ENCODE data around the gene PPM1G. TPM values are rescaled to one million over a fixed set of nuclear protein-coding genes. Genes with fewer than 3 reads are reported as not detected.
A peak's percentile ranks its signal among the peaks of the same experiment; 100 is the strongest.

Gene PPM1G
- total RNA-seq, 1 experiment from 2014 or later: 140 TPM

DNA sequence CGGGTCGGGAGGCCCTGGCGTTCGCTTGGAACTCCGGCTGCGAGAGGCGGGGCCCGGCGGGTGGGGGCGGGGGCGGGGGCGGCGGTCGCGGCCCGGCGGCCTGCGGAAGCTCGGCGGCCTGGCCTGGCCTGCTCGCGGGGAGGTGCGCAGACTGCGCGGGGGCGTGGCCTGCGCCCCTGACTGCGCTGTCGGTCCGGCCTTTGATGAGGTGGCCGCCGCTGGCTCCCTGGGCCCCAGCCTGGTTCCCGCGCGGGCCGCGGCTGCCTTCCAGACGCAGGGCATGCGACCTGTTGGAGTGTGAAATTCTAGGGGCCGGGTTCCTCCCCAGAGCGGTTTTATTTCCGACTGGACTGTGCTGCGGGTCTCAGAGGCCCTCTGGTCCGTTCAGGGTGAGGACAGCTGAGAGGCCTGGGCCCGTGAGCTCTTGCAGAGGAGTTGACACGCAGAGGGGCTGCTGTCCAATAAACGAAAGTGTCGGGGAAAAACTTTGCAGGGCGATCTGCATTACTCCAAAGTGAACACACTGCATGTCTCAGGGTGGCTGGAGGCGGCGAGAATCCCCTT is 19.7 kb upstream of the PPM1G start:
- peaks cover 22 to 36% of the 10 kb centered on the region in 2 experiments for H3K4me1 ChIP-seq (ENCODE audit: control insufficient read depth in 1 of 2, insufficient read depth in 2 of 2, low read length in 2 of 2)
- no peak overlapping the region for H2AFZ ChIP-seq (ENCODE audit: low read depth, low read length, poor library complexity, severe bottlenecking)
- ChIA-PET CTCF (interaction anchor here (1.3 to 2.2 kb wide), 4 partner anchors 11 to 21 kb away, joined by 3 to 6 read pairs (median 4); no protein-coding TSS in a partner anchor), POLR2A (interaction anchor here (1.3 to 2.7 kb wide), 3 partner anchors 15 to 254 kb away, joined by 3 to 22 read pairs (median 7); partner anchors contain the start of gene PPM1G), RAD21 (ENCODE audit: low non-redundant PET in 1 of 2, low total read pairs in 2 of 2, uncharacterized antibody in 2 of 2, unreplicated experiment in 2 of 2) (interaction anchor here in 1 of 2 experiments (0.9 kb wide), 1 partner anchor 199 kb away, joined by 3 read pairs; the partner anchor contains the start of genes CCDC121 and GPN1)
- peaks cover 38% of the 10 kb centered on the region for H3K79me2 ChIP-seq (ENCODE audit: insufficient read depth, low read length)
- H3K36me3 ChIP-seq (ENCODE audit: control insufficient read depth in 1 of 2, insufficient read depth in 2 of 2, low read length in 2 of 2): peaks cover 2 to 10% of the 10 kb centered on the region in 2 experiments; a peak in 3 of 4 replicates
- no TSS peak for BruUV-seq (replicated peaks)
- H3K9me3 ChIP-seq (ENCODE audit: control insufficient read depth in 1 of 2, insufficient read depth in 1 of 2, low read depth in 1 of 2, low read length in 2 of 2): no peaks in the 10 kb centered on the region
- peak overlapping the region; percentile 85 to 92 for H3K4me3 ChIP-seq (replicated peaks in 1 of 2; ENCODE audit: low read depth in 1 of 2, low read length in 2 of 2)
- H3K27ac ChIP-seq (ENCODE audit: low read depth, low read length): peak overlapping the region; percentile 93
- DNase-seq (ENCODE audit: low read depth, low spot score) (peak; percentile 64), ATAC-seq (peak; percentile 88)
- intact Hi-C loops (cut with micrococcal nuclease): loop anchor here (2.0 to 10.0 kb wide), 2 partner anchors 20 to 156 kb away; partner anchors contain the start of genes PPM1G and ZNF512
- no peaks in the 10 kb centered on the region for H3K9me2 ChIP-seq (ENCODE audit: insufficient read depth)
- peak; percentile 50; the same call in 1 of the 2 replicates for TF ChIP-seq EGR1 (IDR thresholded peaks at IDR 0.05; ENCODE audit: low read depth)
- peak; percentile 80 for TF ChIP-seq ZFX (IDR thresholded peaks at IDR 0.05)
- TF ChIP-seq, protein P1, sequence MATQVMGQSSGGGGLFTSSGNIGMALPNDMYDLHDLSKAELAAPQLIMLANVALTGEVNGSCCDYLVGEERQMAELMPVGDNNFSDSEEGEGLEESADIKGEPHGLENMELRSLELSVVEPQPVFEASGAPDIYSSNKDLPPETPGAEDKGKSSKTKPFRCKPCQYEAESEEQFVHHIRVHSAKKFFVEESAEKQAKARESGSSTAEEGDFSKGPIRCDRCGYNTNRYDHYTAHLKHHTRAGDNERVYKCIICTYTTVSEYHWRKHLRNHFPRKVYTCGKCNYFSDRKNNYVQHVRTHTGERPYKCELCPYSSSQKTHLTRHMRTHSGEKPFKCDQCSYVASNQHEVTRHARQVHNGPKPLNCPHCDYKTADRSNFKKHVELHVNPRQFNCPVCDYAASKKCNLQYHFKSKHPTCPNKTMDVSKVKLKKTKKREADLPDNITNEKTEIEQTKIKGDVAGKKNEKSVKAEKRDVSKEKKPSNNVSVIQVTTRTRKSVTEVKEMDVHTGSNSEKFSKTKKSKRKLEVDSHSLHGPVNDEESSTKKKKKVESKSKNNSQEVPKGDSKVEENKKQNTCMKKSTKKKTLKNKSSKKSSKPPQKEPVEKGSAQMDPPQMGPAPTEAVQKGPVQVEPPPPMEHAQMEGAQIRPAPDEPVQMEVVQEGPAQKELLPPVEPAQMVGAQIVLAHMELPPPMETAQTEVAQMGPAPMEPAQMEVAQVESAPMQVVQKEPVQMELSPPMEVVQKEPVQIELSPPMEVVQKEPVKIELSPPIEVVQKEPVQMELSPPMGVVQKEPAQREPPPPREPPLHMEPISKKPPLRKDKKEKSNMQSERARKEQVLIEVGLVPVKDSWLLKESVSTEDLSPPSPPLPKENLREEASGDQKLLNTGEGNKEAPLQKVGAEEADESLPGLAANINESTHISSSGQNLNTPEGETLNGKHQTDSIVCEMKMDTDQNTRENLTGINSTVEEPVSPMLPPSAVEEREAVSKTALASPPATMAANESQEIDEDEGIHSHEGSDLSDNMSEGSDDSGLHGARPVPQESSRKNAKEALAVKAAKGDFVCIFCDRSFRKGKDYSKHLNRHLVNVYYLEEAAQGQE (IDR thresholded peaks at IDR 0.05; ENCODE audit: low read depth): no peak
- peak; percentile 97 for TF ChIP-seq TCF7L2 (IDR thresholded peaks at IDR 0.05; ENCODE audit: borderline replicate concordance, extremely low read depth, insufficient read depth, insufficient read length)
- TF ChIP-seq RAD21 (IDR thresholded peaks at IDR 0.05; ENCODE audit: low read depth): no peak
- TF ChIP-seq EZH2 (IDR thresholded peaks at IDR 0.05): no peak
- TF ChIP-seq SP1 (IDR thresholded peaks at IDR 0.05; ENCODE audit: low read depth): peak; percentile 2; the same call in 1 of the 2 replicates
- TF ChIP-seq MAX (IDR thresholded peaks at IDR 0.05): peak; percentile 33
- H4K20me1 ChIP-seq (ENCODE audit: insufficient read depth): no peaks in the 10 kb centered on the region
- H3K9ac ChIP-seq (ENCODE audit: low read length): peak overlapping the region; percentile 91
- no peaks in the 10 kb centered on the region for H3K27me3 ChIP-seq (ENCODE audit: insufficient read depth, low read length)
- H3K4me2 ChIP-seq (ENCODE audit: low read length): peak overlapping the region; percentile 86

All from HCT116 (cell line).